HAP-1 (cell line): Measurements from ENCODE around the gene RAD51B.

ENCODE experiments used
- DNase-seq, 2 experiments: peaks; one replicate each; pipeline ENCODE4 v3.0.0-alpha.2; 2016 to 2020; ENCODE audit warnings: low spot score in 2 of 2
- H3K27me3 ChIP-seq: fragments of 250-450 bp; sonication (Bioruptor Pico); 2 replicates; pipeline ENCODE4 v1.5.1; 2020; ENCODE audit warnings: low read depth, mild to moderate bottlenecking, moderate library complexity
- H3K36me3 ChIP-seq: fragments of 250-450 bp; sonication (Bioruptor Pico); replicated peaks from 2 replicates; pipeline ENCODE4 v1.5.1; 2020; ENCODE audit warnings: mild to moderate bottlenecking
- H3K4me1 ChIP-seq: fragments of 250-450 bp; sonication (Bioruptor Pico); 2 replicates; pipeline ENCODE4 v1.5.1; 2020; ENCODE audit warnings: mild to moderate bottlenecking
- H3K4me3 ChIP-seq: fragments of 250-450 bp; sonication (Bioruptor Pico); 2 replicates; pipeline ENCODE4 v1.5.1; 2020; ENCODE audit warnings: mild to moderate bottlenecking, moderate library complexity
- H3K9me3 ChIP-seq: fragments of 250-450 bp; sonication (Bioruptor Pico); 2 replicates; pipeline ENCODE4 v1.5.1; 2020; ENCODE audit warnings: mild to moderate bottlenecking, moderate library complexity
- in situ Hi-C: fragments of 300-500 bp; cut with MboI; formaldehyde crosslinking; loops from 3 replicates; pipeline ENCODE4 v1.14.3; 2020; ENCODE audit warnings: low sequenced_read_pairs, inconsistent platforms, mixed read lengths

RAD51B gene

GRCh38 chr14:68243450-68244010 lies 424.0 kb downstream of the RAD51B start:
- no peaks in the 10 kb centered on the region for H3K27me3 ChIP-seq
- peaks cover 54% of the 10 kb centered on the region for H3K4me1 ChIP-seq
- no peak overlapping the region for H3K4me3 ChIP-seq
- H3K9me3 ChIP-seq: no peaks in the 10 kb centered on the region
- in situ Hi-C loops: loop anchor here (10.0 kb wide), 2 partner anchors 299 to 571 kb away; no protein-coding TSS in a partner anchor
- DNase-seq: peak in 1 of 2 experiments; percentile 81
- no peaks in the 10 kb centered on the region for H3K36me3 ChIP-seq

GRCh38 chr14:68244262-68244980 lies 424.8 kb downstream of the RAD51B start:
- Histone ChIP-seq H3K4me1 (peaks cover 63% of the 10 kb centered on the region), H3K4me3 (no peak overlapping the region), H3K9me3 (no peaks in the 10 kb centered on the region), H3K27me3 (no peaks in the 10 kb centered on the region), H3K36me3 (no peaks in the 10 kb centered on the region)
- in situ Hi-C loops: loop anchor here (10.0 kb wide), 2 partner anchors 300 to 570 kb away; no protein-coding TSS in a partner anchor
- peak in 1 of 2 experiments; percentile 24 for DNase-seq

- Histone ChIP-seq H3K36me3 (no peaks in the 10 kb centered on the region), H3K27me3 (no peaks in the 10 kb centered on the region), H3K4me3 (no peak overlapping the region), H3K4me1 (peaks cover 72% of the 10 kb centered on the region), H3K9me3 (no peaks in the 10 kb centered on the region)
- peak; percentile 35 to 68 for DNase-seq
- in situ Hi-C loops: loop anchor here (10.0 kb wide), 2 partner anchors 301 to 569 kb away; no protein-coding TSS in a partner anchor
Measured at GRCh38 chr14:68245146-68246073, 425.8 kb downstream of the RAD51B start.

- in situ Hi-C loops: loop anchor here (10.0 kb wide), 2 partner anchors 301 to 569 kb away; no protein-coding TSS in a partner anchor
- H3K4me1 ChIP-seq: peaks cover 79% of the 10 kb centered on the region
Measured at GRCh38 chr14:68246074-68246785, 426.7 kb downstream of the RAD51B start.

GRCh38 chr14:68246786-68247105 lies 427.2 kb downstream of the RAD51B start:
- Histone ChIP-seq H3K4me3 (no peak overlapping the region), H3K27me3 (no peaks in the 10 kb centered on the region), H3K4me1 (peaks cover 84% of the 10 kb centered on the region), H3K9me3 (no peaks in the 10 kb centered on the region), H3K36me3 (no peaks in the 10 kb centered on the region)
- in situ Hi-C loops: loop anchor here (10.0 kb wide), 2 partner anchors 302 to 568 kb away; no protein-coding TSS in a partner anchor
- DNase-seq: no peak

More at GRCh38 chr14:68246074-68246785, 426.7 kb downstream of the RAD51B start:
- H3K36me3 ChIP-seq: no peaks in the 10 kb centered on the region
- H3K4me3 ChIP-seq: no peak overlapping the region
- H3K27me3 ChIP-seq: no peaks in the 10 kb centered on the region
- DNase-seq: no peak
- no peaks in the 10 kb centered on the region for H3K9me3 ChIP-seq

- Histone ChIP-seq H3K9me3 (no peaks in the 10 kb centered on the region), H3K4me3 (no peak overlapping the region), H3K36me3 (no peaks in the 10 kb centered on the region), H3K27me3 (no peaks in the 10 kb centered on the region), H3K4me1 (peaks cover 90% of the 10 kb centered on the region)
- in situ Hi-C loops: loop anchor here (10.0 kb wide), 2 partner anchors 302 to 568 kb away; no protein-coding TSS in a partner anchor
- no peak for DNase-seq
Measured at GRCh38 chr14:68247274-68247673, 427.7 kb downstream of the RAD51B start.

GRCh38 chr14:68247676-68248268 lies 428.2 kb downstream of the RAD51B start:
- in situ Hi-C loops: loop anchor here (10.0 kb wide), 2 partner anchors 303 to 567 kb away; no protein-coding TSS in a partner anchor
- Histone ChIP-seq H3K27me3 (no peaks in the 10 kb centered on the region), H3K4me3 (no peak overlapping the region), H3K4me1 (peaks cover 92% of the 10 kb centered on the region), H3K9me3 (no peaks in the 10 kb centered on the region), H3K36me3 (no peaks in the 10 kb centered on the region)
- peak in 1 of 2 experiments; percentile 88 for DNase-seq

GRCh38 chr14:68248481-68249255 lies 429.1 kb downstream of the RAD51B start:
- Histone ChIP-seq H3K27me3 (no peaks in the 10 kb centered on the region), H3K36me3 (no peaks in the 10 kb centered on the region), H3K4me3 (no peak overlapping the region), H3K4me1 (peaks cover 92% of the 10 kb centered on the region), H3K9me3 (no peaks in the 10 kb centered on the region)
- in situ Hi-C loops: loop anchor here (10.0 kb wide), 2 partner anchors 304 to 566 kb away; no protein-coding TSS in a partner anchor
- DNase-seq: peak; percentile 26 to 77

- H3K4me3 ChIP-seq: no peak overlapping the region
- H3K36me3 ChIP-seq: no peaks in the 10 kb centered on the region
- peak in 1 of 2 experiments; percentile 58 for DNase-seq
- no peaks in the 10 kb centered on the region for H3K27me3 ChIP-seq
- in situ Hi-C loops: loop anchor here (10.0 kb wide), 2 partner anchors 305 to 565 kb away; no protein-coding TSS in a partner anchor
- peaks cover 84% of the 10 kb centered on the region for H3K4me1 ChIP-seq
- no peaks in the 10 kb centered on the region for H3K9me3 ChIP-seq
Measured at GRCh38 chr14:68249661-68250451, 430.3 kb downstream of the RAD51B start.

- H3K9me3 ChIP-seq: no peaks in the 10 kb centered on the region
- in situ Hi-C loops: no loop called here
- no peak overlapping the region for H3K4me3 ChIP-seq
- peaks cover 71% of the 10 kb centered on the region for H3K4me1 ChIP-seq
- H3K27me3 ChIP-seq: no peaks in the 10 kb centered on the region
- DNase-seq: no peak
- no peaks in the 10 kb centered on the region for H3K36me3 ChIP-seq
Measured at GRCh38 chr14:68250927-68251768, 431.6 kb downstream of the RAD51B start.

- Histone ChIP-seq H3K4me1 (peaks cover 66% of the 10 kb centered on the region), H3K36me3 (no peaks in the 10 kb centered on the region), H3K27me3 (no peaks in the 10 kb centered on the region), H3K4me3 (no peak overlapping the region), H3K9me3 (no peaks in the 10 kb centered on the region)
- no peak for DNase-seq
- in situ Hi-C loops: no loop called here
Measured at GRCh38 chr14:68251769-68252100, 432.2 kb downstream of the RAD51B start.
